Measurements from ENCODE around the gene HIPK4.

DNA sequence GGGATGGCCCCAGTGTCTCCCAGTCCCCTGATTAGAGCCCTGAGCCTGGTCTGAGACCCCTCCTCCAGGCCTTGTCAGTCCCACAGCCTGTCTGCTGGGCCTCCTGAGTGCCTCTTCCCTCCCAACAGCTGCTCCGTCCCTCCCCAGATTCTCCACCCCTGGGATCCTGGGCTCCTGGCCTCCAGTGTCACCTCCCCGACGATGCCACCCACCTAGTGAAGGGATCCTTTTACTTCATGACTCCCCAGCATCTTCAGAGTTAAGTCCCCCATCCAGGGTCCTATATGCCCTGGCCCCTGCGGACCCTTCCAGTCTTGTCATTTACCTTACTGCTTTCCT is 27.6 kb upstream of the HIPK4 start:
- no peak for TF ChIP-seq EZH2 (IDR thresholded peaks at IDR 0.05; ENCODE audit: insufficient read depth, poor library complexity, severe bottlenecking)
- no peak for TF ChIP-seq EZH2phosphoT487 (IDR thresholded peaks at IDR 0.05; ENCODE audit: insufficient read depth, low read depth)
